CD4-positive, alpha-beta memory T cell (primary cell): Measurements from ENCODE around the gene HLA-DPA1. TPM values are rescaled to one million over a fixed set of nuclear protein-coding genes. Genes with fewer than 3 reads are reported as not detected.

Experiments
- CTCF ChIA-PET: fragments of 350-600 bp; sonication (Branson Sonifier 250); formaldehyde crosslinking; loops from one replicate; lab custom pipeline; 2021; ENCODE audit warnings: inconsistent platforms; ENCODE audit not compliant: partially characterized antibody; lab: Charles Lee
- POLR2A ChIA-PET: fragments of 350-600 bp; sonication (Branson Sonifier 250); formaldehyde crosslinking; loops from one replicate; lab custom pipeline; 2021; ENCODE audit not compliant: partially characterized antibody; lab: Charles Lee
- DNase-seq, 5 donors: peaks; one replicate each; pipeline versions ENCODE4 v3.0.0 to v3.0.0-alpha.2; 2020 to 2022; ENCODE audit warnings: mixed read lengths in 1 of 5
- H3K27ac ChIP-seq: one replicate; pipeline ENCODE4 v1.7.0; 2013; ENCODE audit warnings: low read depth, low read length
- H3K27me3 ChIP-seq: 2 replicates; pipeline ENCODE4 v1.7.0; 2013; ENCODE audit warnings: mild to moderate bottlenecking, low read length, moderate library complexity; ENCODE audit not compliant: insufficient read depth
- H3K36me3 ChIP-seq: 2 replicates; pipeline ENCODE4 v1.7.0; 2013; ENCODE audit warnings: mild to moderate bottlenecking, low read length, moderate library complexity; ENCODE audit not compliant: insufficient read depth
- H3K4me1 ChIP-seq: 2 replicates; pipeline ENCODE4 v1.7.0; 2013; ENCODE audit warnings: mild to moderate bottlenecking, low read length, moderate library complexity; ENCODE audit not compliant: insufficient read depth
- H3K4me3 ChIP-seq, 2 donors: one replicate each; pipeline ENCODE4 v1.7.0; 2013; ENCODE audit warnings: low read length in 2 of 2, mild to moderate bottlenecking in 1 of 2
- H3K9me3 ChIP-seq, 2 donors: one replicate each; pipeline ENCODE4 v1.7.0; 2013; ENCODE audit warnings: low read length in 2 of 2, control low read depth in 1 of 2; ENCODE audit not compliant: control insufficient read depth in 1 of 2
- H3K27ac Mint-ChIP-seq, 7 donors: one replicate each; pipeline ENCODE4 v1.8.0; 2020 to 2021; ENCODE audit warnings: mixed read lengths in 7 of 7, mild to moderate bottlenecking in 6 of 7, inconsistent platforms in 3 of 7, moderate library complexity in 3 of 7
- H3K27me3 Mint-ChIP-seq, 2 donors: one replicate each; pipeline ENCODE4 v1.8.0; 2020 to 2021; ENCODE audit warnings: mixed read lengths in 2 of 2
- H3K36me3 Mint-ChIP-seq, 2 donors: one replicate each; pipeline ENCODE4 v1.8.0; 2020 to 2021; ENCODE audit warnings: mixed read lengths in 2 of 2, inconsistent platforms in 1 of 2, mild to moderate bottlenecking in 1 of 2
- H3K4me1 Mint-ChIP-seq, 4 donors: one replicate each; pipeline ENCODE4 v1.8.0; 2020 to 2021; ENCODE audit warnings: mixed read lengths in 4 of 4, mild to moderate bottlenecking in 1 of 4
- H3K4me3 Mint-ChIP-seq, 8 donors: one replicate each; pipeline ENCODE4 v1.8.0; 2020 to 2021; ENCODE audit warnings: mixed read lengths in 8 of 8, mild to moderate bottlenecking in 7 of 8, moderate library complexity in 6 of 8, inconsistent platforms in 3 of 8
- H3K9me3 Mint-ChIP-seq, 8 donors: one replicate each; pipeline ENCODE4 v1.8.0; 2020 to 2021; ENCODE audit warnings: mixed read lengths in 8 of 8, mild to moderate bottlenecking in 5 of 8, inconsistent platforms in 3 of 8, moderate library complexity in 1 of 8
- intact Hi-C: fragments of 100-400 bp; cut with micrococcal nuclease; formaldehyde crosslinking; loops from one replicate; pipeline ENCODE4 v1.15.1; 2023
- polyA plus RNA-seq, 2 donors: library from polyadenylated mRNA; unstranded; fragments of 300-500 nt; fragmentation: Illumina TruSeq; gene quantifications; one replicate each; pipeline ENCODE4 v1.2.3, GENCODE V29; 2021
- total RNA-seq, 2 experiments: library from RNA; stranded (reverse); gene quantifications; one replicate each; pipeline ENCODE4 v1.2.3, GENCODE V29; 2021

HLA-DPA1 gene
- 10 to 100 TPM; 17.0 to 18.2 TPM for total RNA-seq
- polyA plus RNA-seq, result 10 to 100 TPM; 40.0 to 41.6 TPM

DNA sequence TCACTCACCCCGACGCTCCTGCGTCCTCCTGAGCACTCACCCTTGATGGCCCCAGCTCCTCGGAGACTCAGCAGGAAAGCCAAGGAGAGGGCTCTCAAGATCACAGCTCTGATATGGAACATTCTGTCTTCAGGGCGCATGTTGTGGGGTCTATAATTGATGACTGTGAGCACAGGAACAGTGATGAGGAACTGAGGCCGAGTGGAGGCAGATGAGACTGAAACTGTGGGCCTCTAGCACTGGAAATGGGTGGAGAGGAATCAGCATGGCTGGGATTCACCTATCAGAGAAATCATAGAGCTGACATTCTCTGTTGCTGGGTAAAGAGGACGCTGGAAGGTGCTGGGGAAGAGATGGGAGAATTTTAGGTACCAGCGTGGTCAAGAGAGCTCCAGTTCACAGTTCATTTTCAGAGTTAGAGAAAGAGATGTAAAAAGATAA lies at the start of gene HLA-DPA1:
TSS of gene HLA-DPA1 (minus strand) at position 219 of the 441 bp plus-strand sequence.
- CTCF ChIA-PET, result interaction anchor here (0.8 to 2.4 kb wide), 6 partner anchors 9 to 59 kb away, joined by 3 to 9 read pairs (median 4); no protein-coding TSS in a partner anchor
- H3K27ac Mint-ChIP-seq, result peak within 1 kb of the TSS in 6 of 7 donors; percentile 65 to 95 (median 88)
- H3K4me1 Mint-ChIP-seq, result peaks cover 27 to 46% (median 37%) of the 10 kb centered on the region in 4 donors
- intact Hi-C loops, result loop anchor here (5.0 kb wide), 1 partner anchor 56 kb away; no protein-coding TSS in a partner anchor
- peak within 1 kb of the TSS; percentile 69 to 92 (median 88) for H3K4me3 Mint-ChIP-seq
- Histone ChIP-seq H3K4me3 (peak within 1 kb of the TSS; percentile 67 to 73), H3K36me3 (peaks cover 4% of the 10 kb centered on the region), H3K27ac (peak within 1 kb of the TSS; percentile 67), H3K9me3 (no peaks in the 10 kb centered on the region), H3K27me3 (no peaks in the 10 kb centered on the region), H3K4me1 (peaks cover 46% of the 10 kb centered on the region)
- peaks cover 0 to 3% of the 10 kb centered on the region in 2 donors for H3K36me3 Mint-ChIP-seq
- POLR2A ChIA-PET, result interaction anchor here (0.7 to 2.1 kb wide), 6 partner anchors 54 to 198 kb away, joined by 3 to 7 read pairs (median 4); partner anchors contain the start of genes HSD17B8, RPS18 and VPS52
- peaks cover 2 to 3% of the 10 kb centered on the region in 2 donors for H3K27me3 Mint-ChIP-seq
- no peaks in the 10 kb centered on the region for H3K9me3 Mint-ChIP-seq
- peak; percentile 24 to 60 (median 49) for DNase-seq

DNA sequence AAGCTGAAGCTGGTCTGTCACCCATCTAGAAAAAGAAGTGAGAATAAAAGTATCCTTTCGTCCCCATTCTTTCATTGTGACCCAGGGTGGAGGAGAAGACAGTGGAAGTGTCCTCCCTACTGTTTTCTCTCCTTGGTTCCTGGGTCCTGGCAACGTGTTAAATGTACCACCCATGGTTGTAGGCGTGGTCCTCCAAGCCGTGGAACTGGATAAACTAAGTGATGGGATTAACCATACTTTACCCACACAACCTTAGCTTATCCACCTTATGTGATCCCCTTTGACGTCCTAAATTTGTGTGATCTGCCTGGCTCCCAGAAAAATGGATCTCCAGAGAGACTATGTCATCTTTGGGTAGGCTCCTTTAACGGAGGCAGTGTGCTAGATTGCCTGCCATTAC lies 49.7 kb upstream of the HLA-DPA1 start:
- Mint-ChIP-seq H3K27ac (no peak overlapping the region), H3K4me3 (no peak overlapping the region), H3K9me3 (peaks cover 2 to 17% (median 13%) of the 10 kb centered on the region in 8 donors), H3K4me1 (no peaks in the 10 kb centered on the region), H3K27me3 (peaks cover 22 to 27% of the 10 kb centered on the region in 2 donors), H3K36me3 (peaks cover 0 to 6% of the 10 kb centered on the region in 2 donors)
- DNase-seq, result no peak
- CTCF ChIA-PET, result interaction anchor here (0.9 kb wide), 1 partner anchor 125 kb away, joined by 3 read pairs; no protein-coding TSS in a partner anchor
- Histone ChIP-seq H3K27me3 (no peaks in the 10 kb centered on the region), H3K4me1 (no peaks in the 10 kb centered on the region), H3K9me3 (peaks cover 7 to 8% of the 10 kb centered on the region in 2 donors), H3K4me3 (no peak overlapping the region), H3K36me3 (no peaks in the 10 kb centered on the region), H3K27ac (no peak overlapping the region)
- POLR2A ChIA-PET, result no interaction called here
- intact Hi-C loops, result no loop called here

DNA sequence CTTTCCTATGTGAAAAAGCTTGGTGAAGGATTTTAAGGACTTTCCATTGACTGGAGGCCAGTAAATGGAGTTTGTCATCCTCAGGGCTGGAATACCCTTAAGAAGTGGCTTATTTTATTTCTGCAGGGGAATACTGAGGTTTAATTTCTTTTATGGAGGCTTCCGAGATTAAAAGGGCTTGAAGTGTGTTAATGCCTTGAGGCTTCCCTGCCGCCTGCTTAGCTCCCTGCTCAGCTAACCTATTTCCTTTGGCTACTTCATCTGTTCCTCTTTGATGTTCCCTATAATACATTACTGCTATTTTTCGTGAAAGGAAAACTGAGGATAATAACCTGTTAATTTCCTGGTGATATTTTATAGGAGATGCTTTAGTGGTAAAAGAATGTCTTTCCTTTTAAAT lies 46.6 kb upstream of the HLA-DPA1 start:
- ChIA-PET POLR2A (interaction anchor here (0.6 to 2.3 kb wide), 2 partner anchors 129 to 224 kb away, joined by 3 to 7 read pairs; no protein-coding TSS in a partner anchor), CTCF (interaction anchor here (0.9 to 4.7 kb wide), 7 partner anchors 10 to 465 kb away, joined by 3 to 40 read pairs (median 4); no protein-coding TSS in a partner anchor)
- H3K4me1 Mint-ChIP-seq, result peaks cover 0 to 13% (median 5%) of the 10 kb centered on the region in 4 donors
- H3K27me3 ChIP-seq, result peaks cover 13% of the 10 kb centered on the region
- peaks cover 2 to 15% (median 12%) of the 10 kb centered on the region in 8 donors for H3K9me3 Mint-ChIP-seq
- peaks cover 7 to 8% of the 10 kb centered on the region in 2 donors for H3K9me3 ChIP-seq
- intact Hi-C loops, result no loop called here
- H3K36me3 ChIP-seq, result no peaks in the 10 kb centered on the region
- no peak for DNase-seq
- no peak overlapping the region for H3K4me3 Mint-ChIP-seq
- H3K27me3 Mint-ChIP-seq, result peaks cover 41 to 47% of the 10 kb centered on the region in 2 donors
- no peak overlapping the region for H3K27ac ChIP-seq
- no peak overlapping the region for H3K4me3 ChIP-seq
- H3K4me1 ChIP-seq, result no peaks in the 10 kb centered on the region
- H3K27ac Mint-ChIP-seq, result no peak overlapping the region
- H3K36me3 Mint-ChIP-seq, result peaks cover 0 to 6% of the 10 kb centered on the region in 2 donors

DNA sequence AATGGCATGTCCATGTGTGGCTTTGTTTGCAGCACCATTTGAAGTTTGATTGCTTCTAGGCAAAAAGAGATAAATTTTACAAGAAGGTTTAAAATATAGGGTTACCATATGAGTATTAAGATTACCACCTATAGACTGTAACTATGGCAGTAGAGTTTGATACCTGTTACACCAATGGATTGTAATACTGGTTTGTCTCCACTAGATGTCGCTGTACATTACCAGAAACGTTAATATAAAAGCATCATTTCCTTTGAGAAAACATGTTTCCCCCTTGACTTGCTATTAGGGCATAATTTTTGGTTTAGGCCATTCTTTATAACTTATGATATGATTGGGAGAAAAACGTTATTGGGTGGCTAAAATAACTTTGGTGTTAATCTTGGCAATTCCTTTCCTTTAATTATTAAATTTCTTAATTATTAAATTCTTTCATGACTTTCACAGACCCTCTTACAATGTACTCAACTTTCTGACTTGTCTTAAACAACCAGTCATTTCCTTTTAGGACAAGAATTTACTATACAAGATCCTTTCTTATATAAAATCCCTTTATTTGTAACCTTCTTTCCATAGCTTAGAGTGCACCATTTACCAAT lies 45.2 kb upstream of the HLA-DPA1 start:
- Histone ChIP-seq H3K9me3 (peaks cover 0 to under 1% of the 10 kb centered on the region in 2 donors), H3K4me1 (no peaks in the 10 kb centered on the region), H3K4me3 (no peak overlapping the region), H3K36me3 (no peaks in the 10 kb centered on the region), H3K27ac (no peak overlapping the region), H3K27me3 (peaks cover 13% of the 10 kb centered on the region)
- Mint-ChIP-seq H3K4me1 (peaks cover 0 to 13% (median 5%) of the 10 kb centered on the region in 4 donors), H3K27ac (peak overlapping the region in 1 of 7 donors; percentile 26), H3K4me3 (no peak overlapping the region), H3K9me3 (peaks cover 0 to 5% (median 4%) of the 10 kb centered on the region in 8 donors), H3K36me3 (peaks cover 0 to 2% of the 10 kb centered on the region in 2 donors), H3K27me3 (peaks cover 42 to 50% of the 10 kb centered on the region in 2 donors)
- ChIA-PET POLR2A (interaction anchor here (2.0 to 2.3 kb wide), 2 partner anchors 130 kb away, joined by 6 to 7 read pairs; no protein-coding TSS in a partner anchor), CTCF (interaction anchor here (0.6 to 4.7 kb wide), 7 partner anchors 12 to 431 kb away, joined by 3 to 40 read pairs (median 3); no protein-coding TSS in a partner anchor)
- DNase-seq, result peak in 4 of 5 donors; percentile 65 to 72 (median 69)
- intact Hi-C loops, result loop anchor here (1.0 to 2.0 kb wide), 2 partner anchors 82 to 130 kb away; partner anchors contain the start of genes RXRB and SLC39A7

DNA sequence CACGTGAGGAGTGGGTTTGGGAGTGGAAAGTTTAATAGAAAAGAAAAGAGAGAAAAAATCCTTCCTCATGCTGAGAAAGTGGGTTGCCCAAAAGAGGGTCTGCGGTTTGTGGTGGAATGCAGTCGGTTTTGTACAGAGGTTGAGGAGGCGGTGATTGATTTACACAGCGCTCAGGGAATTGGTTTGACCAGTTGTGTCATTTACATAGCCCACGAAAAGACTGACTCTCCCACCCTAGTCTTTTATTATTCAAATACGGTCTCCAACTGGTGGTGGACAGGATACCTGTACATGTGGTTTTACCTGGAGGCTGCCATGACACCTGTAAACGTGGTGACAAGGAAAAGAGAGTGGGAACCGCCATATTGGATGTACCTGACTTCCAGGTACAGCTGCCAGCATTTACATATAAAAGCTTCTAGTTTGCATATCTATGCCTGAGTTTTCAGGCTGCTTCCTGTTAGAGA lies 44.4 kb upstream of the HLA-DPA1 start:
- Histone ChIP-seq H3K4me3 (no peak overlapping the region), H3K27me3 (peaks cover 13% of the 10 kb centered on the region), H3K27ac (no peak overlapping the region), H3K9me3 (no peaks in the 10 kb centered on the region), H3K4me1 (no peaks in the 10 kb centered on the region), H3K36me3 (no peaks in the 10 kb centered on the region)
- Mint-ChIP-seq H3K4me1 (peaks cover 0 to 13% (median 5%) of the 10 kb centered on the region in 4 donors), H3K27ac (no peak overlapping the region), H3K9me3 (no peaks in the 10 kb centered on the region), H3K4me3 (peak overlapping the region in 1 of 8 donors; percentile 13), H3K36me3 (no peaks in the 10 kb centered on the region), H3K27me3 (peaks cover 45 to 55% of the 10 kb centered on the region in 2 donors)
- DNase-seq, result no peak
- POLR2A ChIA-PET, result interaction anchor here (2.0 kb wide), 1 partner anchor 131 kb away, joined by 6 read pairs; no protein-coding TSS in a partner anchor
- intact Hi-C loops, result loop anchor here (1.0 to 2.0 kb wide), 2 partner anchors 83 to 130 kb away; partner anchors contain the start of genes RXRB and SLC39A7
- CTCF ChIA-PET, result interaction anchor here (0.8 to 4.7 kb wide), 4 partner anchors 11 to 130 kb away, joined by 3 to 40 read pairs (median 21); no protein-coding TSS in a partner anchor

DNA sequence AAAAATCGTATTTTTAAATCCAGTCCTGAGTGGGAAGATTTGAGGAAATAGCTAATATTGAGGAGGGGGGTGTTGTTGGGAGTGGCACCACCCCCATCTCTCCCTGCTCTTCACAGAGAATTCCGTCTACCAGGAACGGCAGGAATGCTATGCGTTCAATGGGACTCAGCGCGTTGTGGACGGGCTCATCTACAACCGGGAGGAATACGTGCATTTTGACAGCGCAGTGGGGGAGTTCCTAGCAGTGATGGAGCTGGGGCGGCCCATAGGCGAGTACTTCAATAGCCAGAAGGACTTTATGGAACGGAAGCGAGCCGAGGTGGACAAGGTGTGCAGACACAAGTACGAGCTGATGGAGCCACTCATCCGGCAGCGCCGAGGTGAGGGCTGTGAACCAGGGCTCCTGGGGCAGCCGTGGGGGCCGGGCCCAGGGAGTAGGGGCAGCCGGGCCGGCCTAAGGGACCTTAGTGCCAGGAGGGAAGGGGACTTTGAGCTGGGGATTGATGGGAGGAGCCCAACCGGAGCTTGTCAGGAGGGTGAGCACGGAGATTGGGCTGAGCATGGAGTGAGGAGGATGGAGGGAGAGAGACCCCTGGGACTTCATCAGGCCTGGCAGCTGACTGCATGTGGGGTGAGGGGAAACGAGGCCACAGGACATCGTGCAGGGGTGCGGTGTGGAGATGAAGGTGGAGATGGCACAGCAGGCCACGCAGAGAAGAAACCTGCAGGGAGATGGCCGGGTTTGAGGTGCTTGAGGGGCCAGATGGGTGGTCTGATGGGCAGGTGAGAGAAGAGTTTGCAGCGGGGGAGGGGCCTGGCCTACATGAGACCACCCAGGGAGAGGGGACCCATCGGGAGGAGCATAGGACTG lies 43.6 kb upstream of the HLA-DPA1 start:
- intact Hi-C loops, result no loop called here
- CTCF ChIA-PET, result interaction anchor here (0.8 to 4.2 kb wide), 8 partner anchors 9 to 131 kb away, joined by 3 to 40 read pairs (median 4); no protein-coding TSS in a partner anchor

More for the DNA sequence above, 43.6 kb upstream of the HLA-DPA1 start:
- no peak for DNase-seq
- Mint-ChIP-seq H3K4me3 (peak overlapping the region in 3 of 8 donors; percentile 29 to 68 (median 42)), H3K27ac (peak overlapping the region in 1 of 7 donors; percentile 50), H3K4me1 (peaks cover 0 to 13% (median 5%) of the 10 kb centered on the region in 4 donors), H3K36me3 (no peaks in the 10 kb centered on the region), H3K9me3 (no peaks in the 10 kb centered on the region), H3K27me3 (peaks cover 47 to 62% of the 10 kb centered on the region in 2 donors)
- Histone ChIP-seq H3K27ac (no peak overlapping the region), H3K9me3 (no peaks in the 10 kb centered on the region), H3K27me3 (peaks cover 17% of the 10 kb centered on the region), H3K36me3 (no peaks in the 10 kb centered on the region), H3K4me3 (no peak overlapping the region), H3K4me1 (no peaks in the 10 kb centered on the region)
- POLR2A ChIA-PET, result interaction anchor here (2.0 kb wide), 1 partner anchor 131 kb away, joined by 6 read pairs; no protein-coding TSS in a partner anchor
